ENCODE data around the gene RNF5.

Gene RNF5

GRCh38 chr6:32216285-32216684, 38.1 kb downstream of the RNF5 start:
- Histone ChIP-seq H3K4me1 (ENCODE audit: control insufficient read depth in 1 of 2, insufficient read depth in 1 of 2, low read depth in 1 of 2, low read length in 1 of 2) (no peaks in the 10 kb centered on the region), H3K4me3 (ENCODE audit: low read depth in 1 of 2, low read length in 1 of 2) (no peak overlapping the region), H3K36me3 (no peaks in the 10 kb centered on the region), H3K27me3 (no peaks in the 10 kb centered on the region), H3K9me3 (no peaks in the 10 kb centered on the region), H3K27ac (no peak overlapping the region)
- TF ChIP-seq, protein P1, sequence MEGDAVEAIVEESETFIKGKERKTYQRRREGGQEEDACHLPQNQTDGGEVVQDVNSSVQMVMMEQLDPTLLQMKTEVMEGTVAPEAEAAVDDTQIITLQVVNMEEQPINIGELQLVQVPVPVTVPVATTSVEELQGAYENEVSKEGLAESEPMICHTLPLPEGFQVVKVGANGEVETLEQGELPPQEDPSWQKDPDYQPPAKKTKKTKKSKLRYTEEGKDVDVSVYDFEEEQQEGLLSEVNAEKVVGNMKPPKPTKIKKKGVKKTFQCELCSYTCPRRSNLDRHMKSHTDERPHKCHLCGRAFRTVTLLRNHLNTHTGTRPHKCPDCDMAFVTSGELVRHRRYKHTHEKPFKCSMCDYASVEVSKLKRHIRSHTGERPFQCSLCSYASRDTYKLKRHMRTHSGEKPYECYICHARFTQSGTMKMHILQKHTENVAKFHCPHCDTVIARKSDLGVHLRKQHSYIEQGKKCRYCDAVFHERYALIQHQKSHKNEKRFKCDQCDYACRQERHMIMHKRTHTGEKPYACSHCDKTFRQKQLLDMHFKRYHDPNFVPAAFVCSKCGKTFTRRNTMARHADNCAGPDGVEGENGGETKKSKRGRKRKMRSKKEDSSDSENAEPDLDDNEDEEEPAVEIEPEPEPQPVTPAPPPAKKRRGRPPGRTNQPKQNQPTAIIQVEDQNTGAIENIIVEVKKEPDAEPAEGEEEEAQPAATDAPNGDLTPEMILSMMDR (IDR thresholded peaks at IDR 0.05) = no peak

DNA sequence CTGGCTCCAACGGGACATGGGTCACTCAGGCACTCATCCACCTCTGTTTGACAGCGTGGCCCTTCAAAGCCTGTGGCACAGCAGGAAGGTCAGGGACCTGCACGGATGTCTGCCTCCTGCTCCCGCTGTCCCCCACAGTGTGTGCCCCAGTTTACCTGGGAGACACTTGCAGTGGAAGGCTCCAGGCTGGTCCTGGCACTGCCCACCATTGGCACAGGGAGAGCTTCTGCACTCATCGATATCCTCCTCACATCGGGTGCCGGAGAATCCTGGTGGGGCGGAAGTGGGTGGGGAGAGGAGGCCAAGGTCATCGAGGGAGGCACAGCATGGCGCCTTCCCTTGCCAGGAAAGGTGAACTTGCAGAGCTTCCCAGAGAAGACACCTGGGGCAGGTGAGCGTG, 38.8 kb downstream of the RNF5 start:
- no peak overlapping the region for H3K27ac ChIP-seq
- no peaks in the 10 kb centered on the region for H3K4me1 ChIP-seq (ENCODE audit: control insufficient read depth in 1 of 2, insufficient read depth in 1 of 2, low read depth in 1 of 2, low read length in 1 of 2)
- H3K36me3 ChIP-seq = no peaks in the 10 kb centered on the region
- H3K4me3 ChIP-seq (ENCODE audit: low read depth in 1 of 2, low read length in 1 of 2) = no peak overlapping the region
- TF ChIP-seq, protein P1 (IDR thresholded peaks at IDR 0.05) = no peak
- no peaks in the 10 kb centered on the region for H3K27me3 ChIP-seq
- H3K9me3 ChIP-seq = no peaks in the 10 kb centered on the region

DNA sequence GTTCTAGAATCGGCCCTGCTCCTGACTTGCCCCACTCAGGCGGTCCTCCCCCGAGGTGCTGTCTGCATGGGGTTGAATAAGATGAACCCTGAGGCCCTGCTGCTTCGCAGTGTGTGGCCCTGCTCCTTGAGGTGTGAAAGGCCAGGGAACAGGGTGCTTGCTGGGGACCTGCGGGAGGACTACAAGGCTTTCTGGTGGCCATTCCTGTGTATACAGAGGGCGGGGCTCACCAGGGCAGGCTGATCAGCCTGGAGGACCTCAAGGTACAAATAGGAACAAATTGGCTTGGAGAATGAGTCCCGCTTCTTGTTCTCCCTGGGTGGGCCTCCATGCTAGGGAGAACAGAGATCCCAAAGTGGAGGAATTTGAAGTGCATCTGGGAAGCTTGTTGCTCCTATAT, 40.0 kb downstream of the RNF5 start:
- no peaks in the 10 kb centered on the region for H3K27me3 ChIP-seq
- H3K4me1 ChIP-seq (ENCODE audit: control insufficient read depth in 1 of 2, insufficient read depth in 1 of 2, low read depth in 1 of 2, low read length in 1 of 2) = no peaks in the 10 kb centered on the region
- no peak overlapping the region for H3K4me3 ChIP-seq (ENCODE audit: low read depth in 1 of 2, low read length in 1 of 2)
- no peak overlapping the region for H3K27ac ChIP-seq
- H3K36me3 ChIP-seq = no peaks in the 10 kb centered on the region
- no peaks in the 10 kb centered on the region for H3K9me3 ChIP-seq
- TF ChIP-seq, protein P1 (IDR thresholded peaks at IDR 0.05) = no peak

GRCh38 chr6:32220021-32220420, 41.8 kb downstream of the RNF5 start:
- Histone ChIP-seq H3K4me3 (ENCODE audit: low read depth in 1 of 2, low read length in 1 of 2) (no peak overlapping the region), H3K27ac (no peak overlapping the region), H3K27me3 (no peaks in the 10 kb centered on the region), H3K9me3 (no peaks in the 10 kb centered on the region), H3K4me1 (ENCODE audit: control insufficient read depth in 1 of 2, insufficient read depth in 1 of 2, low read depth in 1 of 2, low read length in 1 of 2) (no peaks in the 10 kb centered on the region), H3K36me3 (no peaks in the 10 kb centered on the region)
- TF ChIP-seq, protein P1 (IDR thresholded peaks at IDR 0.05) = no peak

DNA sequence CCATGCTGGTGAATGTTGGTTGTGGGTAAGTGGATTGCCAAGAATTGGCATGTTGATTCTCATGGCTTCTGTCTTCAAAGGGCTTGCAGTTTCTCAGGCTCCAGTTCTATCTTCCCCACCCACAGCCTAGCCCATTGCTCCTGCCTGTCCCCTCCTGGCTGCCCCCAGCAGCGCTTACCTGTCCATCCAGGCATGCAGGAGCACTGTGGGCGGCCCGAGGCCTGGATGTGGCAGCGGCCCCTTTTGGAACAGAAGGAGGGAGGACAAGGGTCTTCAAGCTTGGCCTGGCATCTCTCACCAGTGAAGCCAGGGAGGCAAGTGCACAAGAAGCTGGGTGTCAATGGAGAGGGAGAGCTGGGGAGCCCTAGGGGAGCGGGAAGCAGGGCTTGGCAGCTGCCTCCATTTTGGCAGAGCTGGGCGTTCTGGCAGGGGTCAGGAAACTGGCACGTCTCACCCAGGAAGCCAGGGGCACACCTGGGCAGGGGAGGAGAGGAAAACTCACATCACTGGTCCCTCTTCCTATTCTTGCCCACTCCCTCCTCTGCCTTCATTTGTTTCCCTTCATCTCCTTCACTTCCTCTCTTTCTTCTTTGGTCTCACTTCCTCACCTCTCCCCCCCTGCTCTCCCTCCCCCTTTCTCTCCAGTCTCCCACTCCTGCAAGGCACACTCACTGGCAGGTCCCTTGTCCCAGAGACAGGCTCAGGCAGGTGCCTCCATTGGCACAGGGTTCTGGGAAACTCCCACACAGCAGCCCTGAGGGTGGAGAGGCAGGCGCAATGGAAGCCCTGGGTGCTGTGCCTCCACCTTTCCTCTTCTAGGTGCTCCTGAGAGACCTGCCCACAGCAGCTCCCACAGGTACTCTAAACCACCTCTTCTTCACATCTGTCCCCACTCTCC, 44.4 kb downstream of the RNF5 start:
- TF ChIP-seq, protein P1 (IDR thresholded peaks at IDR 0.05) = no peak
- H3K27ac ChIP-seq = no peak overlapping the region

More for the DNA sequence above, 44.4 kb downstream of the RNF5 start:
- Histone ChIP-seq H3K36me3 (no peaks in the 10 kb centered on the region), H3K4me3 (ENCODE audit: low read depth in 1 of 2, low read length in 1 of 2) (no peak overlapping the region), H3K4me1 (ENCODE audit: control insufficient read depth in 1 of 2, insufficient read depth in 1 of 2, low read depth in 1 of 2, low read length in 1 of 2) (no peaks in the 10 kb centered on the region), H3K9me3 (no peaks in the 10 kb centered on the region), H3K27me3 (no peaks in the 10 kb centered on the region)
